WI38 (cell line): ENCODE data around the gene CAMK1G.

Experiments
- H3K4me3 ChIP-seq: 2 replicates; pipeline ENCODE4 v1.5.1; 2011; ENCODE audit warnings: low read depth, mild to moderate bottlenecking, control low read depth, low read length
- CTCF ChIP-seq: IDR thresholded peaks from 2 replicates; pipeline ENCODE4 v1.5.1; 2012; ENCODE audit warnings: low read depth, mild to moderate bottlenecking, control low read depth, low read length

Gene CAMK1G

GRCh38 chr1:209630383-209631225 is 47.1 kb downstream of the CAMK1G start:
- no peak overlapping the region for H3K4me3 ChIP-seq
- no peak for TF ChIP-seq CTCF

- no peak for TF ChIP-seq CTCF
- H3K4me3 ChIP-seq = no peak overlapping the region
Observed at GRCh38 chr1:209633335-209633997, 50.0 kb downstream of the CAMK1G start.

DNA sequence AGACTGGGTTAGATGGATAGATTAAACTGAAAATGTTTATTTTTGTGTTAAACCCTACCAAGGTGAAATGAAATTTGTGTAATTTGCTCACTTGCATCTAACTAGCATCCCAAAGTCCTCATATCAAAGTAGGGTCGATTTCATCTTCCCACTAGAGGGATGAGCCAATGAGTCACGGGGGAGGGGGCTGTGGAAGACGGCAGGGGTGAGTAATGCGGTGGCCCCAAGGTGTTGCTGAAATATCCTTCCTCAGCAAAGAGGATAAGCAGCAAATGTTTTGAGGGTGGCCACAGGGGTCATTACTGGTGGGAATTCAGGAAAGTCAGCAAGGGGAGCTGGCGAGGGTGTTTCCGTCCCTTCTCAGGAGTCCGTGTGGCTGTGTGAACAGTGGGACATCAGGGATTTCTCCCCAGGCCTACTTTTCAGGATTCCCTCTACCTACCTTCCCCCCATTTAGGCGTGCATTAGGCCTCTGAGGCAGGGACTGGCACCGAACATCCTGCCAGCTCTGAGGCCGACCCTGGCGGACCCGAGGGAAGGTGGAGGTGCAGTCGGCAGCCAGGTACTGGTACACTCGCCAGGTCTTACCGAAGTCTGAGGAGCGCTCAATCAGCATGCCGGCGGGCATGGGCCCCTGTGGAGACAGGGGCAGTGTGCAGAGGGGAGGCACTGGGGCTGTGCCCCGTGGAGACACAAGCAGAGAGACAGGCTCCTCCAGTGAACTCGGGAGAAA is 50.7 kb downstream of the CAMK1G start:
- TF ChIP-seq CTCF = no peak
- no peak overlapping the region for H3K4me3 ChIP-seq

GRCh38 chr1:209635850-209636249 is 52.3 kb downstream of the CAMK1G start:
- H3K4me3 ChIP-seq = no peak overlapping the region
- TF ChIP-seq CTCF = no peak

DNA sequence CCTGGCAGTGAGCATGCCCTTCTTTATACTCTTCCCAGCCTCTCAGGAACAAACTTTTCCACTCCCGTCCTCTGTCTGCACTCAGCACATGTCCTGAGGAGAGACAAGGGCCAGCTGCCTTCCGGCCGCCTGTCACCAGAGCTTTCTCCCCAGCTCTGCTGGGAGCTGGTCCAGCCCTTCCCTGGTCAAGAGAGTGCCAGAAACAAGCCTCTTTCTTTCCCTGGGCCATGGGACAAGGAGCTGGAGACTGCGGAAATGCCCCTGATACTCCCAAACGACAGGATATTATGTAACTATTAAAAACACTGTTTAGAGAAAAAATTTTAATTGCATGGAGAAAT is 58.3 kb downstream of the CAMK1G start:
- TF ChIP-seq CTCF = no peak
- H3K4me3 ChIP-seq = no peak overlapping the region

GRCh38 chr1:209642816-209643215 is 59.3 kb downstream of the CAMK1G start:
- H3K4me3 ChIP-seq = no peak overlapping the region

More at GRCh38 chr1:209642816-209643215, 59.3 kb downstream of the CAMK1G start:
- TF ChIP-seq CTCF = no peak
